OCI-LY7 (cell line): Measurements from ENCODE around the gene BPIFB3.

Source experiments
- EZH2phosphoT487 ChIP-seq: fragments of 200-600 bp; sonication (generic); IDR thresholded peaks from 2 replicates; pipeline ENCODE4 v1.6.1; 2018; ENCODE audit warnings: low read depth, borderline replicate concordance, mild to moderate bottlenecking, mixed run types, antibody characterized with exemption, low read length, moderate library complexity, mixed read lengths
- TF ChIP-seq, protein P1 (sequence below): fragments of 200-600 bp; sonication (generic); conservative IDR thresholded peaks from 2 replicates; pipeline ENCODE4 v1.5.1; 2014; ENCODE audit warnings: mild to moderate bottlenecking, antibody characterized with exemption, low read length, moderate library complexity, mixed read lengths

DNA sequence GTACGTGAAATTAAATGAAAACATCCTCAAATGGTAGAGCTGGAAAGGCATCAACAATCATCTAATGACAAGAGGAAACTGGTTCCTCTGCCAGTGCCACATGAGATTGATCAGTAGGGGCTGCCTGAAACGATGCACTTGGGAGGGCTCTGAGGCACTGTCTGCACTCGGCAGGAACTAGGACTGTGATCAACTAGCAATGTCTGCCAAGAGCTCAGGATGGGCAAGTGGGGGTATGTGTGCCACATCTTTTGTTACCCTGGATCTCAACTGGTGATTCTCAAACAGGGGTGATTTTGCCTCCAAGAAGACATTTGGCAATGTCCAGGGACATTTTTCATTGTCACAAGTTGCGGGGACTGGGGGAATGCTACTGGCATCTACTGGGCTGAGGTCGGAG lies 20.3 kb upstream of the BPIFB3 start:
- TF ChIP-seq, protein P1, sequence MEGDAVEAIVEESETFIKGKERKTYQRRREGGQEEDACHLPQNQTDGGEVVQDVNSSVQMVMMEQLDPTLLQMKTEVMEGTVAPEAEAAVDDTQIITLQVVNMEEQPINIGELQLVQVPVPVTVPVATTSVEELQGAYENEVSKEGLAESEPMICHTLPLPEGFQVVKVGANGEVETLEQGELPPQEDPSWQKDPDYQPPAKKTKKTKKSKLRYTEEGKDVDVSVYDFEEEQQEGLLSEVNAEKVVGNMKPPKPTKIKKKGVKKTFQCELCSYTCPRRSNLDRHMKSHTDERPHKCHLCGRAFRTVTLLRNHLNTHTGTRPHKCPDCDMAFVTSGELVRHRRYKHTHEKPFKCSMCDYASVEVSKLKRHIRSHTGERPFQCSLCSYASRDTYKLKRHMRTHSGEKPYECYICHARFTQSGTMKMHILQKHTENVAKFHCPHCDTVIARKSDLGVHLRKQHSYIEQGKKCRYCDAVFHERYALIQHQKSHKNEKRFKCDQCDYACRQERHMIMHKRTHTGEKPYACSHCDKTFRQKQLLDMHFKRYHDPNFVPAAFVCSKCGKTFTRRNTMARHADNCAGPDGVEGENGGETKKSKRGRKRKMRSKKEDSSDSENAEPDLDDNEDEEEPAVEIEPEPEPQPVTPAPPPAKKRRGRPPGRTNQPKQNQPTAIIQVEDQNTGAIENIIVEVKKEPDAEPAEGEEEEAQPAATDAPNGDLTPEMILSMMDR: no peak
- no peak for TF ChIP-seq EZH2phosphoT487
